HCT116 (cell line): Measurements from ENCODE around the gene GABBR2. TPM values are rescaled to one million over a fixed set of nuclear protein-coding genes. Genes with fewer than 3 reads are reported as not detected.

Source experiments
- ATAC-seq: fragments of 200-7000 bp; cut with Tn5 transposase; 2 replicates; pipeline ENCODE4 v1.9.1; 2020; ENCODE audit warnings: mild to moderate bottlenecking, moderate library complexity
- BruUV-seq: library from RNA; stranded (reverse); fragments of 400-500 nt; replicated peaks from 2 replicates; lab custom pipeline; 2021; lab: Mats Ljungman, UMichigan
- CTCF ChIA-PET: fragments of 300-600 bp; sonication (Branson Sonifier 250); formaldehyde crosslinking; loops from one replicate; lab custom pipeline; 2021; ENCODE audit warnings: antibody characterized with exemption; lab: Charles Lee
- POLR2A ChIA-PET: fragments of 300-600, 350-600 bp; sonication (Branson Sonifier 250); formaldehyde crosslinking; loops from one replicate; lab custom pipeline; 2021; ENCODE audit warnings: antibody characterized with exemption; lab: Charles Lee
- RAD21 ChIA-PET, 2 experiments: fragments of 300-600 bp; sonication (Branson Sonifier 250); formaldehyde crosslinking; loops; one replicate each; lab custom pipeline; 2023; ENCODE audit warnings: low total read pairs in 2 of 2; ENCODE audit not compliant: uncharacterized antibody in 2 of 2, unreplicated experiment in 2 of 2, low non-redundant PET in 1 of 2; lab: Charles Lee
- DNase-seq: peaks from one replicate; pipeline ENCODE4 v3.0.0-alpha.2; 2010; ENCODE audit warnings: low read depth, low spot score
- H2AFZ ChIP-seq: fragments of 200-600 bp; shearing (Covaris generic), sonication (generic); 2 replicates; pipeline ENCODE4 v1.6.1; 2017; ENCODE audit warnings: low read depth, mixed run types, mixed read lengths, antibody characterized with exemption, low read length; ENCODE audit not compliant: poor library complexity, severe bottlenecking
- H3K27ac ChIP-seq: 2 replicates; pipeline ENCODE4 v1.5.1; 2012; ENCODE audit warnings: low read depth, low read length
- H3K27me3 ChIP-seq: fragments of 200-600 bp; sonication (generic); 2 replicates; pipeline ENCODE4 v1.6.1; 2016; ENCODE audit warnings: mixed run types, low read length, mixed read lengths; ENCODE audit not compliant: insufficient read depth
- H3K36me3 ChIP-seq, 2 experiments: fragments of 200-500 bp in 1 of 2; fragments of 200-600 bp in 1 of 2; sonication (Bioruptor generic) in 1 of 2; sonication (generic) in 1 of 2; 2 replicates each; pipeline versions ENCODE4 v1.5.1 to v1.6.1; 2014 to 2016; ENCODE audit warnings: low read length in 2 of 2, inconsistent platforms in 1 of 2, mixed read lengths in 1 of 2, mixed run types in 1 of 2; ENCODE audit not compliant: insufficient read depth in 2 of 2, control insufficient read depth in 1 of 2
- H3K4me1 ChIP-seq, 2 experiments: fragments of 200-600 bp in 1 of 2; sonication (generic) in 1 of 2; 2 replicates each; pipeline versions ENCODE4 v1.5.1 to v1.6.1; 2012 to 2017; ENCODE audit warnings: low read length in 2 of 2, inconsistent platforms in 1 of 2, mild to moderate bottlenecking in 1 of 2, mixed read lengths in 1 of 2, mixed run types in 1 of 2, moderate library complexity in 1 of 2; ENCODE audit not compliant: insufficient read depth in 2 of 2, control insufficient read depth in 1 of 2
- H3K4me2 ChIP-seq: fragments of 200-600 bp; sonication (generic); 2 replicates; pipeline ENCODE4 v1.6.1; 2017; ENCODE audit warnings: mixed run types, low read length, mixed read lengths
- H3K4me3 ChIP-seq, 2 experiments: fragments of 200-600 bp in 1 of 2; sonication (generic) in 1 of 2; replicated peaks in 1 of 2; 2 replicates each; pipeline ENCODE4 v1.5.1; 2011 to 2016; ENCODE audit warnings: low read length in 2 of 2, control low read depth in 1 of 2, low read depth in 1 of 2, mild to moderate bottlenecking in 1 of 2, mixed read lengths in 1 of 2, mixed run types in 1 of 2
- H3K79me2 ChIP-seq: fragments of 200-600 bp; sonication (generic); 2 replicates; pipeline ENCODE4 v1.6.1; 2017; ENCODE audit warnings: mild to moderate bottlenecking, mixed run types, low read length, moderate library complexity, mixed read lengths; ENCODE audit not compliant: insufficient read depth
- H3K9ac ChIP-seq: fragments of 200-600 bp; sonication (generic); 2 replicates; pipeline ENCODE4 v1.6.1; 2016; ENCODE audit warnings: low read length, mixed read lengths
- H3K9me2 ChIP-seq: fragments of 200-600 bp; sonication (generic), shearing (Covaris generic); 2 replicates; pipeline ENCODE4 v1.6.1; 2017; ENCODE audit warnings: mixed run types, mild to moderate bottlenecking, moderate library complexity; ENCODE audit not compliant: insufficient read depth
- H3K9me3 ChIP-seq, 2 experiments: fragments of 200-500 bp in 1 of 2; fragments of 200-600 bp in 1 of 2; sonication (Bioruptor generic) in 1 of 2; sonication (generic) in 1 of 2; 2 replicates each; pipeline ENCODE4 v1.6.1; 2014 to 2017; ENCODE audit warnings: low read length in 2 of 2, mixed read lengths in 2 of 2, inconsistent platforms in 1 of 2, low read depth in 1 of 2, mild to moderate bottlenecking in 1 of 2, mixed run types in 1 of 2, moderate library complexity in 1 of 2; ENCODE audit not compliant: control insufficient read depth in 1 of 2, insufficient read depth in 1 of 2
- H4K20me1 ChIP-seq: fragments of 200-600 bp; sonication (generic), shearing (Covaris generic); 2 replicates; pipeline ENCODE4 v1.6.1; 2017; ENCODE audit warnings: mixed run types, mild to moderate bottlenecking, moderate library complexity; ENCODE audit not compliant: insufficient read depth
- CEBPB ChIP-seq: IDR thresholded peaks from 2 replicates; pipeline ENCODE4 v1.6.1; 2012; ENCODE audit warnings: low read depth
- EGR1 ChIP-seq: IDR thresholded peaks from 2 replicates; pipeline ENCODE4 v1.6.1; 2012; ENCODE audit warnings: low read depth
- EZH2 ChIP-seq: fragments of 200-600 bp; sonication (generic); IDR thresholded peaks from 2 replicates; pipeline ENCODE4 v1.6.1; 2017; ENCODE audit warnings: antibody characterized with exemption, mixed run types
- FOSL1 ChIP-seq: IDR thresholded peaks from 2 replicates; pipeline ENCODE4 v1.6.1; 2012; ENCODE audit warnings: low read depth
- POLR2A ChIP-seq: IDR thresholded peaks from 2 replicates; pipeline ENCODE4 v1.7.0; 2011; ENCODE audit warnings: borderline replicate concordance; ENCODE audit not compliant: insufficient read depth, insufficient read length; ENCODE audit errors: extremely low read depth
- SIN3A ChIP-seq: IDR thresholded peaks from 2 replicates; pipeline ENCODE4 v1.6.1; 2012; ENCODE audit warnings: low read depth
- SRF ChIP-seq: IDR thresholded peaks from 2 replicates; pipeline ENCODE4 v1.6.1; 2012; ENCODE audit warnings: low read depth
- TCF7L2 ChIP-seq: IDR thresholded peaks from 2 replicates; pipeline ENCODE4 v1.7.0; 2011; ENCODE audit warnings: borderline replicate concordance, inconsistent platforms; ENCODE audit not compliant: insufficient read depth, insufficient read length; ENCODE audit errors: extremely low read depth
- YY1 ChIP-seq: IDR thresholded peaks from 2 replicates; pipeline ENCODE4 v1.6.1; 2011; ENCODE audit warnings: low read length, low read depth, moderate library complexity, mild to moderate bottlenecking; ENCODE audit not compliant: insufficient replicate concordance; ENCODE audit errors: extremely low read depth
- ZBTB33 ChIP-seq: IDR thresholded peaks from 2 replicates; pipeline ENCODE4 v1.6.1; 2011; ENCODE audit warnings: mild to moderate bottlenecking, low read length, moderate library complexity; ENCODE audit not compliant: insufficient replicate concordance; ENCODE audit errors: extremely low read depth
- ZFX ChIP-seq: fragments of 450-650 bp; IDR thresholded peaks from 2 replicates; pipeline ENCODE4 v1.6.1; 2017
- intact Hi-C: fragments of 100-400 bp; cut with micrococcal nuclease; formaldehyde crosslinking; loops from 2 replicates; pipeline ENCODE4 v1.10.0; 2022
- total RNA-seq: library from RNA; stranded (reverse); gene quantifications from one replicate; pipeline ENCODE4 v1.2.1, GENCODE V29; 2021; ENCODE audit not compliant: unreplicated experiment

GABBR2 gene
- total RNA-seq, 1 experiment from 2014 or later: 0.15 TPM

GRCh38 chr9:98541684-98542230 is 167.0 kb downstream of the GABBR2 start:
- no peak overlapping the region for H3K4me2 ChIP-seq
- TF ChIP-seq ZBTB33: no peak
- TF ChIP-seq FOSL1: no peak
- TF ChIP-seq YY1: no peak
- TF ChIP-seq EZH2: no peak
- TF ChIP-seq EGR1: no peak
- TF ChIP-seq POLR2A: no peak
- no peak for TF ChIP-seq TCF7L2
- no peak for TF ChIP-seq ZFX
- TF ChIP-seq SRF: no peak
- TF ChIP-seq SIN3A: no peak
- no peak for TF ChIP-seq CEBPB
- POLR2A ChIA-PET: no interaction called here
- no peaks in the 10 kb centered on the region for H3K36me3 ChIP-seq
- no peaks in the 10 kb centered on the region for H3K4me1 ChIP-seq
- H3K27ac ChIP-seq: no peak overlapping the region
- H2AFZ ChIP-seq: no peak overlapping the region
- no peaks in the 10 kb centered on the region for H3K79me2 ChIP-seq
- H3K9ac ChIP-seq: no peak overlapping the region
- no TSS peak for BruUV-seq
- no peaks in the 10 kb centered on the region for H3K9me2 ChIP-seq
- CTCF ChIA-PET: no interaction called here
- intact Hi-C loops: no loop called here
- RAD21 ChIA-PET: no interaction called here
- no peak overlapping the region for H3K4me3 ChIP-seq
- ATAC-seq (no peak), DNase-seq (no peak)
- H3K27me3 ChIP-seq: no peaks in the 10 kb centered on the region; the same call in none of the 2 replicates
- no peaks in the 10 kb centered on the region for H4K20me1 ChIP-seq
- no peaks in the 10 kb centered on the region for H3K9me3 ChIP-seq
